ENCODE data around the gene PRKG2. TPM values are rescaled to one million over a fixed set of nuclear protein-coding genes. Genes with fewer than 3 reads are reported as not detected.

Gene PRKG2
- total RNA-seq, 1 experiment from 2014 or later = not detected

- H3K4me1 ChIP-seq (ENCODE audit: insufficient read depth, low read length, poor library complexity, severe bottlenecking) = no peaks in the 10 kb centered on the region
- BruUV-seq (replicated peaks) = no TSS peak
- intact Hi-C loops (cut with micrococcal nuclease; ENCODE audit: unreplicated experiment) = no loop called here
- DNase-seq (ENCODE audit: low spot score) = no peak
- TF ChIP-seq CTCF (conservative IDR thresholded peaks at IDR 0.05; ENCODE audit: low read depth, low read length) = no peak
- no peak for TF ChIP-seq EZH2 (IDR thresholded peaks at IDR 0.05; ENCODE audit: borderline replicate concordance, low read depth, low read length, poor library complexity, severe bottlenecking)
- ChIA-PET CTCF (no interaction called here), POLR2A (ENCODE audit: low non-redundant PET) (no interaction called here)
- H3K9me3 ChIP-seq (ENCODE audit: low read depth, low read length, poor library complexity, severe bottlenecking) = no peaks in the 10 kb centered on the region
- H3K36me3 ChIP-seq (ENCODE audit: insufficient read depth, low read length, poor library complexity, severe bottlenecking) = no peaks in the 10 kb centered on the region
- no peak overlapping the region for H3K4me3 ChIP-seq (ENCODE audit: low read depth, low read length, poor library complexity, severe bottlenecking)
- H3K27me3 ChIP-seq (replicated peaks; ENCODE audit: insufficient read depth, low read depth, low read length, poor library complexity) = no peaks in the 10 kb centered on the region
- H3K27ac ChIP-seq (ENCODE audit: low read depth, low read length, poor library complexity, severe bottlenecking) = no peak overlapping the region
Measured at GRCh38 chr4:81255524-81255923, 40.5 kb upstream of the PRKG2 start.

GRCh38 chr4:81250430-81250829 lies 35.4 kb upstream of the PRKG2 start:
- ChIA-PET POLR2A (ENCODE audit: low non-redundant PET) (no interaction called here), CTCF (no interaction called here)
- no TSS peak for BruUV-seq (replicated peaks)
- Histone ChIP-seq H3K36me3 (ENCODE audit: insufficient read depth, low read length, poor library complexity, severe bottlenecking) (no peaks in the 10 kb centered on the region), H3K27ac (ENCODE audit: low read depth, low read length, poor library complexity, severe bottlenecking) (no peak overlapping the region), H3K9me3 (ENCODE audit: low read depth, low read length, poor library complexity, severe bottlenecking) (no peaks in the 10 kb centered on the region), H3K4me3 (ENCODE audit: low read depth, low read length, poor library complexity, severe bottlenecking) (no peak overlapping the region), H3K4me1 (ENCODE audit: insufficient read depth, low read length, poor library complexity, severe bottlenecking) (no peaks in the 10 kb centered on the region), H3K27me3 (replicated peaks; ENCODE audit: insufficient read depth, low read depth, low read length, poor library complexity) (no peaks in the 10 kb centered on the region)
- TF ChIP-seq CTCF (conservative IDR thresholded peaks at IDR 0.05; ENCODE audit: low read depth, low read length) (no peak), EZH2 (IDR thresholded peaks at IDR 0.05; ENCODE audit: borderline replicate concordance, low read depth, low read length, poor library complexity, severe bottlenecking) (no peak)
- intact Hi-C loops (cut with micrococcal nuclease; ENCODE audit: unreplicated experiment) = no loop called here
- DNase-seq (ENCODE audit: low spot score) = no peak

- POLR2A ChIA-PET (ENCODE audit: low non-redundant PET) = no interaction called here
Measured at GRCh38 chr4:81245218-81246009, 30.4 kb upstream of the PRKG2 start.

More at GRCh38 chr4:81245218-81246009, 30.4 kb upstream of the PRKG2 start:
- no TSS peak for BruUV-seq (replicated peaks)
- no peaks in the 10 kb centered on the region for H3K27me3 ChIP-seq (replicated peaks; ENCODE audit: insufficient read depth, low read depth, low read length, poor library complexity)
- no peaks in the 10 kb centered on the region for H3K4me1 ChIP-seq (ENCODE audit: insufficient read depth, low read length, poor library complexity, severe bottlenecking)
- intact Hi-C loops (cut with micrococcal nuclease; ENCODE audit: unreplicated experiment) = no loop called here
- H3K9me3 ChIP-seq (ENCODE audit: low read depth, low read length, poor library complexity, severe bottlenecking) = no peaks in the 10 kb centered on the region
- no peaks in the 10 kb centered on the region for H3K36me3 ChIP-seq (ENCODE audit: insufficient read depth, low read length, poor library complexity, severe bottlenecking)
- DNase-seq (ENCODE audit: low spot score) = no peak
- H3K4me3 ChIP-seq (ENCODE audit: low read depth, low read length, poor library complexity, severe bottlenecking) = no peak overlapping the region
- no peak overlapping the region for H3K27ac ChIP-seq (ENCODE audit: low read depth, low read length, poor library complexity, severe bottlenecking)
- TF ChIP-seq CTCF (conservative IDR thresholded peaks at IDR 0.05; ENCODE audit: low read depth, low read length) (no peak), EZH2 (IDR thresholded peaks at IDR 0.05; ENCODE audit: borderline replicate concordance, low read depth, low read length, poor library complexity, severe bottlenecking) (no peak)
- CTCF ChIA-PET = no interaction called here

All from A673 (cell line).